Urothelium cell line (cell line): ENCODE data around the gene ERC1.
A peak's percentile ranks its signal among the peaks of the same experiment; 100 is the strongest.

Experiments
- DNase-seq: peaks from one replicate; pipeline ENCODE4 v3.0.0; 2011; ENCODE audit warnings: low spot score, mixed read lengths
- FAIRE-seq: peaks from 2 replicates; lab custom pipeline; 2011; peaks lifted over from hg19 to GRCh38; lab: Jason Lieb, UNC

ERC1 gene

GRCh38 chr12:1500095-1500801 lies 509.2 kb downstream of the ERC1 start:
- FAIRE-seq, result peak; percentile 58
- no peak for DNase-seq

- DNase-seq (no peak), FAIRE-seq (no peak)
These were observed 510.0 kb downstream of the ERC1 start for GRCh38 chr12:1501001-1501400.

- DNase-seq (no peak), FAIRE-seq (no peak)
These were observed 510.8 kb downstream of the ERC1 start for GRCh38 chr12:1501695-1502378.

- DNase-seq, result no peak
- peak; percentile 68 for FAIRE-seq
These were observed 511.3 kb downstream of the ERC1 start for GRCh38 chr12:1502379-1502720.

- DNase-seq, result no peak
- FAIRE-seq, result no peak
These were observed 511.8 kb downstream of the ERC1 start for GRCh38 chr12:1502831-1503230.

GRCh38 chr12:1503281-1503711 lies 512.3 kb downstream of the ERC1 start:
- no peak for FAIRE-seq
- DNase-seq, result no peak

- FAIRE-seq, result peak; percentile 53
- DNase-seq, result no peak
These were observed 513.4 kb downstream of the ERC1 start for GRCh38 chr12:1504304-1504894.

- DNase-seq (no peak), FAIRE-seq (no peak)
These were observed 513.9 kb downstream of the ERC1 start for GRCh38 chr12:1504895-1505311.

GRCh38 chr12:1505576-1505975 lies 514.6 kb downstream of the ERC1 start:
- no peak for FAIRE-seq
- no peak for DNase-seq

GRCh38 chr12:1507308-1507707 lies 516.3 kb downstream of the ERC1 start:
- no peak for FAIRE-seq
- DNase-seq, result no peak

- DNase-seq (no peak), FAIRE-seq (peak; percentile 40)
These were observed 518.5 kb downstream of the ERC1 start for GRCh38 chr12:1509413-1510052.

- DNase-seq (no peak), FAIRE-seq (peak; percentile 50)
These were observed 519.2 kb downstream of the ERC1 start for GRCh38 chr12:1510056-1510812.

- DNase-seq (no peak), FAIRE-seq (no peak)
These were observed 524.0 kb downstream of the ERC1 start for GRCh38 chr12:1515010-1515409.

GRCh38 chr12:1515428-1515827 lies 524.4 kb downstream of the ERC1 start:
- FAIRE-seq (no peak), DNase-seq (no peak)

GRCh38 chr12:1517007-1517406 lies 526.0 kb downstream of the ERC1 start:
- DNase-seq, result no peak
- FAIRE-seq, result peak; percentile 91

- FAIRE-seq, result no peak
- DNase-seq, result no peak
These were observed 526.9 kb downstream of the ERC1 start for GRCh38 chr12:1517734-1518525.

- FAIRE-seq (peak; percentile 99), DNase-seq (peak; percentile 86)
These were observed 527.8 kb downstream of the ERC1 start for GRCh38 chr12:1518591-1519516.

- no peak for DNase-seq
- FAIRE-seq, result no peak
These were observed 528.6 kb downstream of the ERC1 start for GRCh38 chr12:1519642-1520041.

- DNase-seq (no peak), FAIRE-seq (peak; percentile 40)
These were observed 532.0 kb downstream of the ERC1 start for GRCh38 chr12:1523046-1523445.
